Osteoblast (primary cell): ENCODE results near the gene PRR19. TPM values are rescaled to one million over a fixed set of nuclear protein-coding genes. Genes with fewer than 3 reads are reported as not detected.
A peak's percentile ranks its signal among the peaks of the same experiment; 100 is the strongest.

Experiments used
- DNase-seq: peaks from one replicate; pipeline ENCODE4 v3.0.0; 2011; ENCODE audit warnings: low spot score, mixed read lengths; ENCODE audit not compliant: insufficient read length; ENCODE audit errors: missing footprints
- H2AFZ ChIP-seq: 2 replicates; pipeline ENCODE4 v1.6.0; 2011; ENCODE audit warnings: mild to moderate bottlenecking, low read length
- H3K27ac ChIP-seq: 2 replicates; pipeline ENCODE4 v1.5.1; 2011; ENCODE audit warnings: mild to moderate bottlenecking, low read depth, low read length, moderate library complexity
- H3K27me3 ChIP-seq: 2 replicates; pipeline ENCODE4 v1.6.0; 2012; ENCODE audit warnings: mild to moderate bottlenecking, control low read depth, inconsistent platforms, low read length, moderate library complexity; ENCODE audit not compliant: insufficient read depth
- H3K36me3 ChIP-seq: 2 replicates; pipeline ENCODE4 v1.5.1; 2011; ENCODE audit warnings: mild to moderate bottlenecking, low read length, control low read depth, moderate library complexity; ENCODE audit not compliant: insufficient read depth
- H3K4me1 ChIP-seq: 2 replicates; pipeline ENCODE4 v1.5.1; 2011; ENCODE audit warnings: mild to moderate bottlenecking, low read length, control low read depth, moderate library complexity; ENCODE audit not compliant: insufficient read depth
- H3K4me2 ChIP-seq: 2 replicates; pipeline ENCODE4 v1.6.0; 2011; ENCODE audit warnings: mild to moderate bottlenecking, low read length; ENCODE audit not compliant: insufficient read depth
- H3K4me3 ChIP-seq: fragments of 200-600 bp; sonication (generic); 3 replicates; pipeline ENCODE4 v1.5.1; 2012; ENCODE audit warnings: mild to moderate bottlenecking, low read length, inconsistent platforms; ENCODE audit not compliant: insufficient read depth
- H3K79me2 ChIP-seq: 2 replicates; pipeline ENCODE4 v1.6.0; 2012; ENCODE audit warnings: mild to moderate bottlenecking, low read length, control low read depth, inconsistent platforms; ENCODE audit not compliant: insufficient read depth
- H3K9me3 ChIP-seq: 2 replicates; pipeline ENCODE4 v1.5.1; 2011; ENCODE audit warnings: low read depth, low read length, control low read depth
- H4K20me1 ChIP-seq: 2 replicates; pipeline ENCODE4 v1.6.0; 2012; ENCODE audit warnings: mild to moderate bottlenecking, low read length, control low read depth; ENCODE audit not compliant: insufficient read depth
- CTCF ChIP-seq: IDR thresholded peaks from 2 replicates; pipeline ENCODE4 v1.5.1; 2011; ENCODE audit warnings: mild to moderate bottlenecking, low read depth, low read length, moderate library complexity; ENCODE audit errors: extremely low read depth
- total RNA-seq: library from RNA; depleted of rRNA; stranded (reverse); fragments of >200 nt; gene quantifications from 2 replicates; pipeline ENCODE4 v1.2.3, GENCODE V29; 2012

The PRR19 gene
- total RNA-seq, 1 donor, result 0.36 TPM

- Histone ChIP-seq H2AFZ (no peak overlapping the region), H4K20me1 (peaks cover 53% of the 10 kb centered on the region), H3K4me1 (peaks cover 76% of the 10 kb centered on the region), H3K27ac (peak overlapping the region; percentile 74), H3K79me2 (peaks cover 71% of the 10 kb centered on the region), H3K9me3 (no peaks in the 10 kb centered on the region), H3K27me3 (no peaks in the 10 kb centered on the region), H3K4me3 (peak overlapping the region; percentile 66), H3K4me2 (peak overlapping the region; percentile 80), H3K36me3 (peaks cover under 1% of the 10 kb centered on the region)
- no peak for DNase-seq
- no peak for TF ChIP-seq CTCF
Observed at GRCh38 chr19:42281146-42281826, 20.6 kb upstream of the PRR19 start.

GRCh38 chr19:42281827-42282762 lies 19.8 kb upstream of the PRR19 start:
- no peak for TF ChIP-seq CTCF
- Histone ChIP-seq H3K79me2 (peaks cover 70% of the 10 kb centered on the region), H2AFZ (no peak overlapping the region), H3K4me2 (peak overlapping the region; percentile 80), H3K27me3 (no peaks in the 10 kb centered on the region), H3K4me3 (peak overlapping the region; percentile 66), H4K20me1 (peaks cover 52% of the 10 kb centered on the region), H3K9me3 (no peaks in the 10 kb centered on the region), H3K27ac (peak overlapping the region; percentile 74), H3K36me3 (peaks cover 4% of the 10 kb centered on the region), H3K4me1 (peaks cover 70% of the 10 kb centered on the region)
- peak; percentile 92 for DNase-seq

GRCh38 chr19:42282819-42283187 lies 19.1 kb upstream of the PRR19 start:
- peak overlapping the region; percentile 72 for H3K4me3 ChIP-seq
- H3K4me2 ChIP-seq, result peak overlapping the region; percentile 80
- TF ChIP-seq CTCF, result no peak
- H3K36me3 ChIP-seq, result peaks cover 11% of the 10 kb centered on the region
- peak overlapping the region; percentile 74 for H3K27ac ChIP-seq
- H4K20me1 ChIP-seq, result peaks cover 53% of the 10 kb centered on the region
- no peaks in the 10 kb centered on the region for H3K9me3 ChIP-seq
- H3K27me3 ChIP-seq, result no peaks in the 10 kb centered on the region
- peaks cover 67% of the 10 kb centered on the region for H3K4me1 ChIP-seq
- no peak overlapping the region for H2AFZ ChIP-seq
- peaks cover 69% of the 10 kb centered on the region for H3K79me2 ChIP-seq
- DNase-seq, result peak; percentile 76
